A673 (cell line): Measurements from ENCODE around the gene TFDP1.

Source experiments
- CTCF ChIP-seq: fragments of 300-800, 200-600 bp; sonication (generic); conservative IDR thresholded peaks from 2 replicates; pipeline ENCODE4 v1.5.1; 2017; ENCODE audit warnings: low read depth, mild to moderate bottlenecking, antibody characterized with exemption, low read length, moderate library complexity, mixed read lengths
- EZH2 ChIP-seq: fragments of 200-600 bp; sonication (generic); IDR thresholded peaks from 2 replicates; pipeline ENCODE4 v1.6.1; 2017; ENCODE audit warnings: borderline replicate concordance, low read depth, mild to moderate bottlenecking, mixed read lengths, antibody characterized with exemption, low read length; ENCODE audit not compliant: poor library complexity, severe bottlenecking

- TF ChIP-seq EZH2 (no peak), CTCF (no peak)
These were observed 63.7 kb downstream of the TFDP1 start for GRCh38 chr13:113648216-113648610.
